NCI-H526 treated with DMSO at 0.1 percent for 48 hours (cell line): ENCODE measurements around the gene SRPX2.
"Not testable (repeated sequence)": the region's sequence is repeated elsewhere in the genome, so short reads cannot be mapped to it uniquely, and the experiment has no call there.

ENCODE experiments used
- DNase-seq: peaks from one replicate; lab custom pipeline; 2025; lab: John Stamatoyannopoulos, UW

SRPX2 gene

DNA sequence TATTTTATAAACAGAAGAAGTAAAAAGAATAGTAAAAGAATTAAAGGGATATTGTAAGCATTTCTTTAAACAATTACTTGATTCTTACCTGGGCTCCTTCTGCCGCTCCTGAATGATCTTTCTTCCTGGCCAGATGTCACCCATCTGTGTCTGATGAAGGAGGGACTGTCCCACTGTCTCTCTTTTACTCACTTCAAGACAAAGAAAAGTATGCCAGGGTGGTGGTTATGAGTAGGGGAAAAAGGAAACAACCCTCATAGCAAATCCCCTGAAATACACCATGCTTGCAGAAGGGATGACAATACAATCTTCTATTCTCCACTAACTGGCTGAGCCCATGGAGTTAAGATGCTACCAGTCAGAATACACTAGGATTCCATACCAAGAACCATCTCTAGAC is 56.8 kb downstream of the SRPX2 start:
- no peak for DNase-seq

DNA sequence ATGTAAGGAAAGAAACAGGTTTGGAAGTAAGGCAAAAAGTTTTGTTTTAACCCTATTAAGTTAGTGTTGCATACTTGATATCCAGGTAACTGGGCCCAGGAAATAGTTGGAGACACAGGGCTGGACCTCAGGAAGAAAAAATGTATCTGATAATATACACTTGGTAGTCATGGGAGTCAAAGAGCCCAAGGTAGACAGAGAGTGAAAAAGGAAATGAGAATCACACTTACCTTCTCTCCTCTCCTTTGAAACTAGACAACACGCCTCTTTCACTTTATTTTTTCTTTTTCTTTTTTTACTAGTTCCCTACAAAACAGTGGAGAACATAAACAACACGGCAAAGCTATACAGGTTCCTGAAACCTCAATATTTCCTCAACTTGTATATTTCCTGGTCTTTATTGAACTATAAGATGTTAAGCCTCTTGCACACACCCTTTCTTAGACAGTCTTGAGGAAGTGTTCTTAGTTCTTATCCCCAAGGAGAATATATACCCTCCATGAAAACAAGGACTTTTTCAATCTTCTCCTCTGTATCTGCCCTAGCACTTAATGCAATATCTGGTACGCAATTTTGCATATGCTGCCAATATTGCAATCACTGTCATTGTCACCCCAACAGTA is 60.7 kb downstream of the SRPX2 start:
- DNase-seq: no peak

DNA sequence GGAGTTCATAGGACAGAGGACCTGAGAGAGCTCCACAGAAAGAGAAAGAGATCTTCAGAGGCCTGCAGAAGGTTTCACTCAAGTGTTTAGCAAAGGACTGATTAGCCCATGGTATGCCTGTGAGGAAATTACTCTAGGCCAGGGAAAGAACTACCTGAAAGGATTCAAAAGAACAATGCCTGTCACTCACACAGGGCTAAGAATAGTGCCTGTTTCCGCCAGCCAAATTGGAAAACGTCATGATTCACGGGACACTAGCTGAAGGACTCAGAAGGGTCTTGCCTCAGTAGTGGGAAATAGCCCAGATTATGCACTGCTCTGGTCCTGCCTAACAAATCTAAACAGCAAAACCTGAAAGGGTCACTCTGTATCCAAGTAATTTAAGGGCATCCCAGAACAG is 66.8 kb downstream of the SRPX2 start:
- no peak for DNase-seq

DNA sequence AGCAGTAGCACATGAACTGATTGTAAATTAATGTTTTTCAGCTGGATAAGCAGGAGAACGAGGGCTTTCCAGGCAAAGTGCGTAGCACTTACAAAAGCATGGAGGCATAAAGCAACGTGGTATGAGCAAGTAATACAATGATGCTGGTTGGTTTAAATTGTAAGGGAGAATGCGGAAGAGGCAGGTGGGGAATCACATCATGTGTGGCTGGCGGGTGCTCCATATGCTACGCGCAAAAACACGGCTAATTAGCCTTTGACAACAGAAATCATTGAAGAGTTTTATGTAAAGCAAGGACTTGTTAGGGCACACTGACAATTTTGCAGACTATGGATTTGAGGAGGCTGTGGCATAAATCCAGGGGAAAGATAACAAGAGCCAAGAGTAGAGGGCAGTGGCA is 73.4 kb downstream of the SRPX2 start:
- DNase-seq: no peak

DNA sequence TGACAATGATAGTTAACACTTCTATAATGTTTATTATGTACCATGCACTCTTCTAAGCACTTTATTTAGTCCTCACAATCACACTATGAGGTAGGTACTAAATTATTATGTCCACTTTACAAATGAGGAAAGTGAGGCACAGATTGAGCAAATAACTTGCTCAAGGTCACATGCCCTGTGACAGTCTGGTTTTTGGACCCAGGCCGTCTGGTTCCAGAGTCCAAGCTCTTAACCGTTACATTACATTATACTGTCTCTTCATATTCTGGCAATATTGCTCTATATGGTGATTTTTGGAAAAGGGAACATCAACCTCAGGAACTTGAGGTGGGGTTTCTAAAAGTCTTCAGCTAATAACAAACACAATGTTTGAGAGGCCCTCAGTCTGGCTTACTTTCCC is 75.1 kb downstream of the SRPX2 start:
- no peak for DNase-seq

DNA sequence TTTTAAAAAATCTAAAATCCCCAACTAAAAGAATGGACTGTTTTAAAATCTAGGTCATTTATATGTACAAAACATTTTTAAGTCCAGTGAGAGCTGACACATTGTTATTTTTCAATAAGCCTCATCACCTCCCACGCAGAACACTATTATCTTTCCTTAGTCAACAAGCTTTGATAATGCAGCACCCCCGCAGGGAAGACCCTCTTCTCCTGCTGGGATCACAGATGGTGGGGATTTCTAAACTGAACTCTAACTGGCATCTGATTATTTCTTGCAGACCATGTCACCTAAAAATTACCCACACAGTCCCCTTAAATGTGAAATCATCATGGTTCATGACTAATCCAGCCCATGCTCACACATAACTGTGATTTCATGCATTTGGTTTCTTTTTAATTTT is 76.3 kb downstream of the SRPX2 start:
- no peak for DNase-seq

DNA sequence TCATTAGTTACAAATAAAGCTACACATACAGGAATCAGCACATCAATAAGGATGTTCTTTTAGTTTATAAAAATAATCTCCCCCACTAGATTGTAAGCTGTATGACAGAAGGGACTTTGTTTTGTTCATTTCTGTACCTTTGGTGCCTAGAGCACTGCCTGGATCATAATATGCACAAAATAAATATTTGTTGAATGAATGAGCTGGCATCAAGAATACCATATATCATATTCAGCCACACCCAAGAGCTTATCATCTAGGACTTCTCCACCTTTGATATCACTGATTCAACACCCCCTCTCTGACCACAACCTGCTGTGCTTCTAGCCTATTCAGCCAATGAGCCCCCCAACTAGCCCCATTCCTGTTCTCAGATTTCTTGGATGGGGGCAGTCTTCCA is 77.3 kb downstream of the SRPX2 start:
- DNase-seq: no peak

DNA sequence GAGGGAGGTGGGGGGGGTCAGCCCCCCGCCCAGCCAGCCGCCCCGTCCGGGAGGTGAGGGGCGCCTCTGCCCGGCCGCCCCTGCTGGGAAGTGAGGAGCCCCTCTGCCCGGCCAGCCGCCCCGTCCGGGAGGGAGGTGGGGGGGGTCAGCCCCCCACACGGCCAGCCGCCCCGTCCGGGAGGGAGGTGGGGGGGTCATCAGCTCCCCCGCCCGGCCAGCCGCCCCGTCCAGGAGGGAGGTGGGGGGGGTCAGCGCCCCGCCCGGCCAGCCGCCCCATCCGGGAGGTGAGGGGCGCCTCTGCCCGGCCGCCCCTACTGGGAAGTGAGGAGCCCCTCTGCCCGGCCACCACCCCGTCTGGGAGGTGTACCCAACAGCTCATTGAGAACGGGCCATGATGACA is 80.0 kb downstream of the SRPX2 start:
- DNase-seq: not testable (repeated sequence)
